Transverse colon (tissue), 4 donors: ENCODE results near the gene ZNF641. TPM values are rescaled to one million over a fixed set of nuclear protein-coding genes. Genes with fewer than 3 reads are reported as not detected.

ENCODE experiments used
- DNase-seq: peaks from one replicate; pipeline ENCODE4 v3.0.0-alpha.2; 2019
- H3K27ac ChIP-seq, 4 donors: fragments of 200-600 bp; sonication (generic); 2 replicates each; pipeline ENCODE4 v1.5.1; 2016 to 2018; ENCODE audit warnings: inconsistent platforms in 4 of 4
- H3K27me3 ChIP-seq: fragments of 200-600 bp; sonication (generic); 2 replicates; pipeline ENCODE4 v1.5.1; 2017; ENCODE audit warnings: inconsistent platforms
- H3K36me3 ChIP-seq, 4 donors: fragments of 200-600 bp; sonication (generic); 2 replicates each; pipeline ENCODE4 v1.5.1; 2017 to 2019; ENCODE audit warnings: inconsistent platforms in 4 of 4
- H3K4me1 ChIP-seq, 4 donors: fragments of 200-600 bp; sonication (generic); 2 replicates each; pipeline ENCODE4 v1.5.1; 2017 to 2020; ENCODE audit warnings: inconsistent platforms in 4 of 4
- H3K4me3 ChIP-seq, 4 donors: fragments of 200-600 bp; sonication (generic); 1 replicate in 1 of 4; 2 replicates in 3 of 4; pipeline versions ENCODE4 v1.5.1 to v1.6.1; 2017 to 2019; ENCODE audit warnings: inconsistent platforms in 4 of 4
- H3K9me3 ChIP-seq, 2 donors: fragments of 200-600 bp; sonication (generic); 2 replicates each; pipeline ENCODE4 v1.5.1; 2017 to 2019; ENCODE audit warnings: inconsistent platforms in 2 of 2
- EP300 ChIP-seq: sonication (generic); formaldehyde crosslinking; IDR thresholded peaks from one replicate; pipeline ENCODE4 v1.6.1; 2017; ENCODE audit warnings: antibody characterized with exemption, low read depth
- POLR2A ChIP-seq: fragments of 450-650 bp; IDR thresholded peaks from one replicate; pipeline ENCODE4 v1.6.1; 2016; ENCODE audit warnings: antibody characterized with exemption, mild to moderate bottlenecking, moderate library complexity
- POLR2AphosphoS5 ChIP-seq, 3 donors: sonication (generic); formaldehyde crosslinking; IDR thresholded peaks; one replicate each; pipeline ENCODE4 v1.6.1; 2016; ENCODE audit warnings: antibody characterized with exemption in 3 of 3
- WGBS, 2 donors: methylation state at CpG; one replicate each; pipeline ENCODE4 v1.1.5; 2018; ENCODE audit warnings: low coverage in 1 of 2; 5-methylcytosine and 5-hydroxymethylcytosine counted together
- in situ Hi-C, 4 donors: fragments of 200-750 bp; cut with MboI; loops; one replicate each; pipeline versions ENCODE4 v1.15.0 to v1.15.1; 2017; ENCODE audit warnings: low sequenced_read_pairs in 3 of 4, low pct_ligation_motif_present in 1 of 4, low pct_unique_long_range_greater_than_20kb in 1 of 4
- intact Hi-C: fragments of 100-400 bp; cut with DNase I; formaldehyde crosslinking; loops from one replicate; pipeline ENCODE4 v1.15.1; 2023; ENCODE audit warnings: low total_unique reads
- total RNA-seq, 4 donors: library from RNA; depleted of rRNA; stranded (reverse); fragments of >200 nt; gene quantifications; one replicate each; pipeline ENCODE4 v1.1.0, GENCODE V29; 2016
- TF ChIP-seq, protein P1 (sequence below), 5 experiments: fragments of 200-600 bp in 3 of 5; fragments of 450-650 bp in 2 of 5; sonication (generic) in 3 of 5; IDR thresholded peaks; 1 replicate in 2 of 5; 2 replicates in 3 of 5; pipeline ENCODE4 v1.5.1; 2016 to 2017; ENCODE audit warnings: antibody characterized with exemption in 5 of 5, inconsistent platforms in 3 of 5, mild to moderate bottlenecking in 2 of 5, moderate library complexity in 1 of 5

The ZNF641 gene
- 10 to 100 TPM; 11.5 to 27.7 (median 15.2) TPM for total RNA-seq

DNA sequence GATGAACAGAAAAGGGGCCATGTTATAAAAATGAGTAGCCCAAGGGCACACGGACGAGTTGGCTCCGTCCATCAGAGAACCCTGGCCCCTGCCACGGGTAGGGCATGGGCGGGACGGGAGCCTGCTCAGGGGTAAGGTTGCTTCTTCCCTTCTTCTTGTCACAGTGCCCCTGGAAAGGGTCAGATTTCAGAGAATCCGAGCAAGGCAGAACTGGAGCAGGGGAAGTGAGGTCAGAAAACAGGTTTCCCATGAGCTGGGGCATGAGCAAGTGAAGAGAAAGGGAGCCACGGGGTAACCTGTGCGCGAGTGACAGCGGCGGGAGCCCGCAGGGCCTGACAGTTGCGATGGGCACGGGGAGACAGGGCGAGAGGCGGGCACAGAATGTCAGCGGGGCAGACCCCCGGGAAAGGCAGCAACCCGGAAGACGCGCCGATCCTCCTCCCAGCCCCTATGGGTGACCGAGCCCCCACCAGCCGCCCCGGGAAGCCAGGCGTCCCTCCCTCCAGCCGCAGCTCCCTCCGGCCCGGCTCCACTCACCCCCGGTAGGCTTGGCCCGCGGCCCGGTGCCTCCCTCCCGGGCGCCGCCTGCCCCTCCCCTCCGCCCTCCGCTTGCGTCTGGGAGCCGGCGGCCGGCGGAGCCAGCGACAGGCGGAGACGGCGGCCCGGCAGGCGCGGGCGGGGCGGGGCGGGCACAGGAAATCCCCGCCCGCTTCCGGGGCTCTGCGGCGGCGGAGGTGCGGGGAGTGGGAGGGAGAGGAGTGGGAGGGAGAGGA, at the start of gene ZNF641:
Gene ZNF641 (minus strand): TSS at position 671 of the 773 bp plus-strand sequence. CDS start 2,829 bp downstream, outside the sequence.
- in situ Hi-C loops, result no loop called here
- H3K36me3 ChIP-seq, result peaks cover 0 to 25% (median 6%) of the 10 kb centered on the region in 4 donors

DNA sequence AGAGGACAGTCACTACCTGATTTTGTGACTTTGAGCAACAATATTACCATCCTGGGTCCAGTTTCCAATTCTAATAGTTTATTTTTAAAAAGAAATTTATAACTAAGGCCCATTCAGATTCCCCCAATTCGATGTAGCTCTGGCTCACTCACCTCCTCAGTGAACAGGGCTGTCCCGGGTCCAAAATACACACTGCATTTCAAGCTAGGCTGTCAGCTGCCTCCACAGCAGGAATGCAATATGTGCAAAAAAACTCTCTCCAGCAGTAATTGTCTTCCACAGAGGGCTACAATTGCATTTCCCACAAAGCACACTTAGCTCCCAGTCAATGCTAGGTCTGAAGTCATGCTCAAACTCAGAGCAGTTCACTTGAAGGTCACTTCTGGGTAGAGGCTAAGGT, 39.3 kb upstream of the ZNF641 start:
- 43% methylated on average over 2 of the region's 2 CpGs; no CpG with 5 or more reads in 1 of the 2 donors for WGBS, 2 donors
- H3K27ac ChIP-seq, result no peak overlapping the region
- no peak overlapping the region for H3K4me3 ChIP-seq
- no peaks in the 10 kb centered on the region for H3K36me3 ChIP-seq
- H3K9me3 ChIP-seq, result no peaks in the 10 kb centered on the region
- intact Hi-C loops, result no loop called here
- H3K27me3 ChIP-seq, result no peaks in the 10 kb centered on the region
- peaks cover 0 to 13% (median 4%) of the 10 kb centered on the region in 4 donors for H3K4me1 ChIP-seq
- in situ Hi-C loops, result no loop called here
- no peak for TF ChIP-seq EP300
- no peak for DNase-seq

More for the DNA sequence above, at the start of gene ZNF641:
- peak; percentile 10 to 56 (median 52) for TF ChIP-seq POLR2AphosphoS5 (IDR thresholded peaks at IDR 0.05)
- TF ChIP-seq POLR2A, result peak; percentile 47
- no peak for TF ChIP-seq EP300
- peaks cover 7 to 24% (median 15%) of the 10 kb centered on the region in 4 donors for H3K4me1 ChIP-seq
- intact Hi-C loops, result no loop called here
- peak within 1 kb of the TSS; percentile 66 to 91 (median 79) for H3K4me3 ChIP-seq
- peak within 1 kb of the TSS; percentile 93 to 96 (median 94) for H3K27ac ChIP-seq
- DNase-seq, result peak; percentile 89
- H3K27me3 ChIP-seq, result no peaks in the 10 kb centered on the region
- 0% methylated on average over 31 of the region's 61 CpGs; no CpG with 5 or more reads in 1 of the 2 donors for WGBS, 2 donors
- H3K9me3 ChIP-seq, result no peaks in the 10 kb centered on the region

DNA sequence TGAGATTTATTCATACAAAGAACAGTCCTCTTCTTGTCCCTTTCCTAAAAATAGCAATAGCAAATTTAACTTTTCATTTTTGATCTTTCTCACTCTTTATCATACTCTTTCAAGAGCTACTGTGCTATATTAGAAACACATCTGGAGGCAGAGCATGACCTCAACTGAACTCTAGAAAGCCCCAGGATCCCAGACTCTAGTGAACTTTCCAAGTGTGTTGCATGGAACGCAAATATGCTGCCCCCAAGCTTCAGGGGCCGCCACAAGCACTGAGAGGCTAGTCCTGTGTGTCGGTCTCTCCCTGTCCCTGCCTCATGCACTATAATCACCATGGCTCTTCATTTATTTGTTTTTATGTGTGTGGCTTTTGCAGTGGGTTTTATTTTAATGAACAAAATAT, 38.7 kb upstream of the ZNF641 start:
- DNase-seq, result no peak
- no peaks in the 10 kb centered on the region for H3K27me3 ChIP-seq
- no peaks in the 10 kb centered on the region for H3K36me3 ChIP-seq
- intact Hi-C loops, result no loop called here
- peaks cover 0 to 13% (median 4%) of the 10 kb centered on the region in 4 donors for H3K4me1 ChIP-seq
- 68 to 86% methylated on average over 3 of the region's 3 CpGs for WGBS, 2 donors
- in situ Hi-C loops, result no loop called here
- H3K27ac ChIP-seq, result no peak overlapping the region
- H3K9me3 ChIP-seq, result no peaks in the 10 kb centered on the region
- TF ChIP-seq EP300, result no peak
- TF ChIP-seq POLR2AphosphoS5 (IDR thresholded peaks at IDR 0.05), result no peak
- TF ChIP-seq POLR2A, result no peak
- TF ChIP-seq, protein P1, sequence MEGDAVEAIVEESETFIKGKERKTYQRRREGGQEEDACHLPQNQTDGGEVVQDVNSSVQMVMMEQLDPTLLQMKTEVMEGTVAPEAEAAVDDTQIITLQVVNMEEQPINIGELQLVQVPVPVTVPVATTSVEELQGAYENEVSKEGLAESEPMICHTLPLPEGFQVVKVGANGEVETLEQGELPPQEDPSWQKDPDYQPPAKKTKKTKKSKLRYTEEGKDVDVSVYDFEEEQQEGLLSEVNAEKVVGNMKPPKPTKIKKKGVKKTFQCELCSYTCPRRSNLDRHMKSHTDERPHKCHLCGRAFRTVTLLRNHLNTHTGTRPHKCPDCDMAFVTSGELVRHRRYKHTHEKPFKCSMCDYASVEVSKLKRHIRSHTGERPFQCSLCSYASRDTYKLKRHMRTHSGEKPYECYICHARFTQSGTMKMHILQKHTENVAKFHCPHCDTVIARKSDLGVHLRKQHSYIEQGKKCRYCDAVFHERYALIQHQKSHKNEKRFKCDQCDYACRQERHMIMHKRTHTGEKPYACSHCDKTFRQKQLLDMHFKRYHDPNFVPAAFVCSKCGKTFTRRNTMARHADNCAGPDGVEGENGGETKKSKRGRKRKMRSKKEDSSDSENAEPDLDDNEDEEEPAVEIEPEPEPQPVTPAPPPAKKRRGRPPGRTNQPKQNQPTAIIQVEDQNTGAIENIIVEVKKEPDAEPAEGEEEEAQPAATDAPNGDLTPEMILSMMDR (IDR thresholded peaks at IDR 0.05), result no peak
- no peak overlapping the region for H3K4me3 ChIP-seq

DNA sequence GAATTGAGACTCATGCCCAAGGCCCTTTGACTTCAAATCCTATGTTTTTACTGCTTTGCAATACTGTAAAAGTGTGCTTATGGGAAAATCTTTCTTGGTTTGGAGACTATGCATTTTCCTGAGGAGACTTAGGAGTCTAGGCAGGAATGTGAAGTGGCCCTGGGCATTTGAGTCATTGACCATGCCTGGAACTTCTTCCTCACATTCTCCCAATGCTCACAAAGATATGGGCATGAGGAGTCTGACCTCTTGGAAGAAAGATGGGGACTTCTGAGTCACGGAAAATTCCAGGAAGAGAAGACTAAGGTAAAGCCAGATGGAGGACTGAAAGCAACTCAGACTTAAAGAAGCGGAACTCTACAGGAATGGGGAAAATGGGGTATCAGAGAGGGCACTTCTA, 38.2 kb upstream of the ZNF641 start:
- WGBS, 2 donors, result 71 to 79% methylated on average over 2 of the region's 2 CpGs

DNA sequence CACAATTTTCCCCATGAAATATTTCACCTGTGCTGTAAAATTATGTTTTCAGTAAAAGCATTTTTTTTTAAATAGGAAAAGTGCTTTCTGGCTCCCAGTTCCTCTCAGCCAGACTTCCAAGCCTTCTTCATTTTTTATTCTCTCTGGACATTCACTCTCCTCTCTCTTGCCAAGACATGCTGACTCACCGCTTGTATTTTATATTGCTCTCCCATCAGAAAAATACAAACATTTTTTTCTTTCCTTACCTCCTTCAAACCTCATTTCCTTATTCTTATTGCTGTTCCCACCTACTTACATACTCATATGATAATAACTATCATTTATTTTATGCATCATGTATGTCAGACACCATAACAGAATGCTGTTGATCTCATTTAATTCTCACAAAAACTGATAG, 37.7 kb upstream of the ZNF641 start:
- no peaks in the 10 kb centered on the region for H3K27me3 ChIP-seq
- in situ Hi-C loops, result no loop called here
- peaks cover 0 to 13% (median 4%) of the 10 kb centered on the region in 4 donors for H3K4me1 ChIP-seq
- intact Hi-C loops, result no loop called here
- 45% methylated on average over 1 of the region's 1 CpG; no CpG with 5 or more reads in 1 of the 2 donors for WGBS, 2 donors
- peak overlapping the region in 1 of 4 donors; percentile 8 for H3K27ac ChIP-seq
- no peak overlapping the region for H3K4me3 ChIP-seq
- TF ChIP-seq POLR2AphosphoS5 (IDR thresholded peaks at IDR 0.05) (no peak), EP300 (no peak), POLR2A (no peak)
- TF ChIP-seq, protein P1 (IDR thresholded peaks at IDR 0.05), result no peak
- no peaks in the 10 kb centered on the region for H3K36me3 ChIP-seq
- no peak for DNase-seq
- H3K9me3 ChIP-seq, result no peaks in the 10 kb centered on the region

More for the DNA sequence above, 38.2 kb upstream of the ZNF641 start:
- Histone ChIP-seq H3K27me3 (no peaks in the 10 kb centered on the region), H3K9me3 (no peaks in the 10 kb centered on the region), H3K36me3 (no peaks in the 10 kb centered on the region), H3K4me3 (no peak overlapping the region), H3K4me1 (peaks cover 0 to 13% (median 4%) of the 10 kb centered on the region in 4 donors), H3K27ac (peak overlapping the region in 1 of 4 donors; percentile 8)
- in situ Hi-C loops (no loop called here), intact Hi-C loops (no loop called here)
- no peak for DNase-seq
- TF ChIP-seq POLR2A (no peak), EP300 (no peak), POLR2AphosphoS5 (IDR thresholded peaks at IDR 0.05) (no peak)
- TF ChIP-seq, protein P1 (IDR thresholded peaks at IDR 0.05), result no peak
